Measurements from ENCODE around the gene SORBS1. TPM values are rescaled to one million over a fixed set of nuclear protein-coding genes. Genes with fewer than 3 reads are reported as not detected.
A peak's percentile ranks its signal among the peaks of the same experiment; 100 is the strongest.

SORBS1 gene
- total RNA-seq, 2 experiments from 2014 or later: 0.13 to 0.70 TPM

- no peaks in the 10 kb centered on the region for H3K4me1 Mint-ChIP-seq (ENCODE audit: low read depth)
- H3K27ac Mint-ChIP-seq: no peak overlapping the region
- POLR2A ChIA-PET: no interaction called here
- H3K4me3 Mint-ChIP-seq: no peak overlapping the region
- H3K27me3 Mint-ChIP-seq: no peaks in the 10 kb centered on the region
- no peaks in the 10 kb centered on the region for H3K36me3 Mint-ChIP-seq (ENCODE audit: low read depth)
- intact Hi-C loops (cut with micrococcal nuclease): no loop called here
- no peak for ATAC-seq
- no peak for DNase-seq
- CTCF ChIA-PET: no interaction called here
- no peaks in the 10 kb centered on the region for H3K9me3 Mint-ChIP-seq
- TF ChIP-seq, protein P1, sequence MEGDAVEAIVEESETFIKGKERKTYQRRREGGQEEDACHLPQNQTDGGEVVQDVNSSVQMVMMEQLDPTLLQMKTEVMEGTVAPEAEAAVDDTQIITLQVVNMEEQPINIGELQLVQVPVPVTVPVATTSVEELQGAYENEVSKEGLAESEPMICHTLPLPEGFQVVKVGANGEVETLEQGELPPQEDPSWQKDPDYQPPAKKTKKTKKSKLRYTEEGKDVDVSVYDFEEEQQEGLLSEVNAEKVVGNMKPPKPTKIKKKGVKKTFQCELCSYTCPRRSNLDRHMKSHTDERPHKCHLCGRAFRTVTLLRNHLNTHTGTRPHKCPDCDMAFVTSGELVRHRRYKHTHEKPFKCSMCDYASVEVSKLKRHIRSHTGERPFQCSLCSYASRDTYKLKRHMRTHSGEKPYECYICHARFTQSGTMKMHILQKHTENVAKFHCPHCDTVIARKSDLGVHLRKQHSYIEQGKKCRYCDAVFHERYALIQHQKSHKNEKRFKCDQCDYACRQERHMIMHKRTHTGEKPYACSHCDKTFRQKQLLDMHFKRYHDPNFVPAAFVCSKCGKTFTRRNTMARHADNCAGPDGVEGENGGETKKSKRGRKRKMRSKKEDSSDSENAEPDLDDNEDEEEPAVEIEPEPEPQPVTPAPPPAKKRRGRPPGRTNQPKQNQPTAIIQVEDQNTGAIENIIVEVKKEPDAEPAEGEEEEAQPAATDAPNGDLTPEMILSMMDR (IDR thresholded peaks at IDR 0.05): no peak
Measured at GRCh38 chr10:95502377-95502776, 58.8 kb downstream of the SORBS1 start.

- ChIA-PET POLR2A (no interaction called here), CTCF (no interaction called here)
- TF ChIP-seq, protein P1 (IDR thresholded peaks at IDR 0.05): no peak
- no peak overlapping the region for H3K4me3 Mint-ChIP-seq
- no peak overlapping the region for H3K27ac Mint-ChIP-seq
- DNase-seq (no peak), ATAC-seq (no peak)
- H3K27me3 Mint-ChIP-seq: no peaks in the 10 kb centered on the region
- H3K9me3 Mint-ChIP-seq: no peaks in the 10 kb centered on the region
- intact Hi-C loops (cut with micrococcal nuclease): no loop called here
- no peaks in the 10 kb centered on the region for H3K36me3 Mint-ChIP-seq (ENCODE audit: low read depth)
- no peaks in the 10 kb centered on the region for H3K4me1 Mint-ChIP-seq (ENCODE audit: low read depth)
Measured at GRCh38 chr10:95501203-95502094, 59.7 kb downstream of the SORBS1 start.

DNA sequence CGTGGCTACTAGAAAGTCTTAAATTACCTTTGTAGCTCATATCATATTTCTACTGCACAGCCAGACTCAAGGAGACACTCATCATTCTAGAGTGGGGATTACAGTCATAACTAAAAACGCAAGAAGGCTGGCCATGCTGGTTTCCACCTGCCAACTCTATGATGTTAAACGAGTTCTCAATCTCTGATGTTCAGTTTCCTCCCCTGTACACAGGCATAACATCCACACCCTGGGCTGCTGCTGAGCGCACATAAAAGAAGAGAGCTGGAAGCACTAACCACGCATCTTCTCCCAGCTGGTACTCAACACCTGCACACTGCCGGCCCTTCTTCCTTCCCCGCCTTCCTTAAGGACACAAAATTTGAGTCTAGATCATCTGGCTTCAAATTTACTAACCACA, 60.5 kb downstream of the SORBS1 start:
- H3K9me3 Mint-ChIP-seq: no peaks in the 10 kb centered on the region
- ATAC-seq: peak; percentile 37
- TF ChIP-seq, protein P1 (IDR thresholded peaks at IDR 0.05): no peak
- POLR2A ChIA-PET: no interaction called here
- no peaks in the 10 kb centered on the region for H3K36me3 Mint-ChIP-seq (ENCODE audit: low read depth)
- H3K27ac Mint-ChIP-seq: no peak overlapping the region
- intact Hi-C loops (cut with micrococcal nuclease): no loop called here
- DNase-seq: no peak
- no peaks in the 10 kb centered on the region for H3K4me1 Mint-ChIP-seq (ENCODE audit: low read depth)
- CTCF ChIA-PET: no interaction called here
- H3K27me3 Mint-ChIP-seq: no peaks in the 10 kb centered on the region
- H3K4me3 Mint-ChIP-seq: no peak overlapping the region

GRCh38 chr10:95500097-95500496, 61.1 kb downstream of the SORBS1 start:
- CTCF ChIA-PET: no interaction called here
- H3K4me3 Mint-ChIP-seq: no peak overlapping the region
- POLR2A ChIA-PET: no interaction called here
- H3K4me1 Mint-ChIP-seq (ENCODE audit: low read depth): no peaks in the 10 kb centered on the region
- DNase-seq: no peak
- no peaks in the 10 kb centered on the region for H3K9me3 Mint-ChIP-seq
- H3K27me3 Mint-ChIP-seq: no peaks in the 10 kb centered on the region
- TF ChIP-seq, protein P1 (IDR thresholded peaks at IDR 0.05): no peak
- H3K36me3 Mint-ChIP-seq (ENCODE audit: low read depth): no peaks in the 10 kb centered on the region
- intact Hi-C loops (cut with micrococcal nuclease): no loop called here
- H3K27ac Mint-ChIP-seq: no peak overlapping the region
- no peak for ATAC-seq

GRCh38 chr10:95499482-95499989, 61.6 kb downstream of the SORBS1 start:
- TF ChIP-seq, protein P1 (IDR thresholded peaks at IDR 0.05): no peak
- Mint-ChIP-seq H3K27me3 (no peaks in the 10 kb centered on the region), H3K27ac (no peak overlapping the region), H3K36me3 (ENCODE audit: low read depth) (no peaks in the 10 kb centered on the region), H3K4me1 (ENCODE audit: low read depth) (no peaks in the 10 kb centered on the region), H3K4me3 (no peak overlapping the region), H3K9me3 (no peaks in the 10 kb centered on the region)
- ChIA-PET CTCF (no interaction called here), POLR2A (no interaction called here)
- DNase-seq: no peak
- intact Hi-C loops (cut with micrococcal nuclease): no loop called here
- ATAC-seq: no peak
